NB4 (cell line): Measurements from ENCODE around the gene ZCCHC24.

Source experiments
- CTCF ChIP-seq: IDR thresholded peaks from one replicate; pipeline ENCODE4 v1.5.1; 2012; ENCODE audit warnings: low read depth, low read length
- MAX ChIP-seq: IDR thresholded peaks from 2 replicates; pipeline ENCODE4 v1.6.1; 2011; ENCODE audit warnings: low read depth, low read length
- MYC ChIP-seq: IDR thresholded peaks from 2 replicates; pipeline ENCODE4 v1.6.1; 2011; ENCODE audit warnings: low read depth, low read length
- POLR2A ChIP-seq: IDR thresholded peaks from 2 replicates; pipeline ENCODE4 v1.6.1; 2011; ENCODE audit warnings: mild to moderate bottlenecking; ENCODE audit not compliant: insufficient read length; ENCODE audit errors: extremely low read depth

GRCh38 chr10:79345241-79346011 is 100.0 kb downstream of the ZCCHC24 start:
- TF ChIP-seq MAX = no peak
- TF ChIP-seq MYC = no peak
- TF ChIP-seq CTCF = no peak
- TF ChIP-seq POLR2A = no peak
